RPMI7951 (cell line): ENCODE measurements around the gene BTK. TPM values are rescaled to one million over a fixed set of nuclear protein-coding genes. Genes with fewer than 3 reads are reported as not detected.
"Not testable (repeated sequence)": the region's sequence is repeated elsewhere in the genome, so short reads cannot be mapped to it uniquely, and the experiment has no call there.

ENCODE experiments used
- DNase-seq: peaks from one replicate; pipeline ENCODE4 v3.0.0-alpha.2; 2012; ENCODE audit warnings: low read depth
- total RNA-seq: library from RNA; depleted of rRNA; stranded (reverse); fragments of >200 nt; shearing (Covaris generic); gene quantifications from 2 replicates; pipeline ENCODE4 v1.2.3, GENCODE V29; 2014; rRNA removed

BTK gene
- total RNA-seq, 1 experiment from 2014 or later: not detected

DNA sequence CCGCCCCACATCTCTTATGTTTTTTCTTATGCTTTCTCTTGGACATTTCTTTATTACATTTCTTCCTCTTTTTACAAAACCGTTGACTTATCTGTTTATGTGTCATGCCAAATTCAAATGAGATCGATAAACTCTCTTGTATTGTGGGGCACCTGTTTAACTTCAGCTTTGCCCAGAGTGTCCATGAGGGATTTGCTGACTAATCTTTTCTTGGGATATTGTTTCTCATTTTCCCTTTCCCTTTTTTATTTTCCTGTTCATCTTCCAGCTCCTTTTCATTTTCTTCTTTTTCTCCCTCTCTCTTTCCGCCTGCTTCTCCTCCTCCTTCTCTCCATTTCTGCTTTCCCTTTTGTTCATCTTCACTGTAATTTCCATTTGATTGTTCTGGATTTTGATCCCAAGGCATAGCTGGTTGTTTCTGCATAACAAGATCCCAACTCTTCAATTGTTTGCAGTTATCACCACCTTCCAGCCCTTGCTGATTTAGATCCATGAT, 48.2 kb downstream of the BTK start:
- no peak for DNase-seq

DNA sequence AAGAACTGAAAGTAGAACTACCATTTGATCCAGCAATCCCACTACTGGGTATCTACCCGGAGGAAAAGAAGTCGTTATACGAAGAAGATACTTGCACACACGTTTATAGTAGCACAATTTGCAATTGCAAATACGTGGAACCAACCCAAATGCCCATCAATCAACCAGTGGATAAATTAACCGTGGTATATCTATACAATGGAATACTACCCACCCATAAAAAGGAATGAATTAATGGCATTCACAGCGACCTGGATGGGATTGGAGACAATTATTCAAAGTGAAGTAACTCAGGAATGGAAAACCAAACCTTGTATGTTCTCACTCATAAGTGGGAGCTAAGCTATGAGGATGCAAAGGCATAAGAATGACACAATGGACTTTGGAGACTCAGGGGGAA, 51.7 kb downstream of the BTK start:
- DNase-seq: not testable (repeated sequence)

DNA sequence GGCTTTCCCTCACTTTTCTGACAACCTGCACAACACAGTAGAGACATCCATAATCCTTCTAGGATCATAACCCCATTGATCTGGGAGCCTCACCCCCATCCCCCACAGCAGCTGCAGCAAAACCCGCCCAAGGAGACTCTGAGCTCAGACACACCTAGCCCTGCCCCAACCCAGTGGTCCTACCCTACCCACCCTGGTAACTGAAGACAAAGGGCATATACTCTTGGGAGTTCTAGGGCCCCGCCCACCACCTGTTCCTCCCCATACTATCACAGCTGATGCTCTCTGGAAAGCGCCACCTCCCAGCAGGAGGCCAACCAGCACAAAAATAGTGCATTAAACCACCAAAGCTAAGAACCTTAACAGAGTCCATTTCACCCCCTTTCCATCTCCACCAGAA, 59.4 kb downstream of the BTK start:
- DNase-seq: not testable (repeated sequence)

DNA sequence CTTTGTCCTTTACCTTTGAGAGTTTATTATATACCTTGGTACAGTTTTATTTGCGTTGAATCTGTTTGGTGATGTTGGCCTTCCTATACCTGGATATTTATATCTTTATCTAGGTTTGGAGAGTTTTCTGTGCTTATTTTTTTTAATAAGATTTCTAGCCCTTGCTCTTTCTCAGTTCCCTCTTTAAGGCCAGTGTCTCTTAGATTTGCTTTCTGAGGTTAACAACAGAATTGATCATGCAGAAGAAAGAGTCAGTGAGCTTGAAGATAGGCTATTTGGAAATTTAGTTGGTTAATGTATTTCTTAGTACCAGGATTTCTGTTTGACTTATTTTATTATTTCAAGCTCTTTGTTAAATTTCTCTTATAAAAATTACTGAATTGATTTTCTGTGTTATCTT, 82.2 kb downstream of the BTK start:
- DNase-seq: no peak

Other genes starting within 250 kb of the BTK start
- 0.10 and 0.12 TPM in 2 replicates for gene DRP2, start 166.4 kb downstream of the BTK start, total RNA-seq
- 0.12 TPM in 1 of 2 replicates, not detected in the other for gene TAF7L, start 94.9 kb downstream of the BTK start, total RNA-seq
- 6.5 and 8.1 TPM in 2 replicates for gene TIMM8A, start 37.4 kb downstream of the BTK start, total RNA-seq
- 306 and 329 TPM in 2 replicates for gene RPL36A, start 4.8 kb upstream of the BTK start, total RNA-seq
- 57.2 and 58.0 TPM in 2 replicates for gene GLA, start 21.7 kb upstream of the BTK start, total RNA-seq
- 43.5 and 46.1 TPM in 2 replicates for gene HNRNPH2, start 22.0 kb upstream of the BTK start, total RNA-seq
- gene ARMCX4, start 99.3 kb upstream of the BTK start, total RNA-seq: 1.5 and 3.6 TPM in 2 replicates
- 25.3 and 28.8 TPM in 2 replicates for gene ARMCX1, start 164.4 kb upstream of the BTK start, total RNA-seq
- gene ARMCX6, start 231.8 kb upstream of the BTK start, total RNA-seq: 24.6 and 37.5 TPM in 2 replicates
- 24.2 and 25.0 TPM in 2 replicates for gene ARMCX3, start 237.0 kb upstream of the BTK start, total RNA-seq